Large intestine (tissue), 3 donors: ENCODE data around the gene N4BP2L1. TPM values are rescaled to one million over a fixed set of nuclear protein-coding genes. Genes with fewer than 3 reads are reported as not detected.

ENCODE experiments used
- DNase-seq, 2 donors: peaks; one replicate each; pipeline versions ENCODE4 v3.0.0 to v3.0.0-alpha.2; 2013
- H3K27ac ChIP-seq: one replicate; pipeline ENCODE4 v1.5.1; 2013; ENCODE audit warnings: low read length
- H3K27me3 ChIP-seq: 2 replicates; pipeline ENCODE4 v1.6.1; 2013; ENCODE audit warnings: low read length; ENCODE audit not compliant: control insufficient read depth, insufficient read depth
- H3K36me3 ChIP-seq: 2 replicates; pipeline ENCODE4 v1.6.1; 2013; ENCODE audit warnings: low read length; ENCODE audit not compliant: control insufficient read depth, insufficient read depth
- H3K4me1 ChIP-seq: one replicate; pipeline ENCODE4 v1.6.1; 2013; ENCODE audit warnings: low read length; ENCODE audit not compliant: control insufficient read depth, insufficient read depth
- H3K4me3 ChIP-seq: one replicate; pipeline ENCODE4 v1.5.1; 2013; ENCODE audit warnings: low read length
- H3K9me3 ChIP-seq: one replicate; pipeline ENCODE4 v1.6.1; 2013; ENCODE audit warnings: mild to moderate bottlenecking, low read depth, low read length, moderate library complexity; ENCODE audit not compliant: control insufficient read depth
- WGBS: methylation state at CpG from one replicate; pipeline ENCODE4 v1.1.5; 2013; ENCODE audit warnings: low lambda C conversion rate; ENCODE audit not compliant: insufficient coverage; 5-methylcytosine and 5-hydroxymethylcytosine counted together
- polyA plus RNA-seq: library from polyadenylated mRNA; unstranded; fragments of 120-200 nt; gene quantifications from one replicate; pipeline ENCODE4 v1.2.1, GENCODE V29; 2013

N4BP2L1 gene
- polyA plus RNA-seq, 1 donor: 17.6 TPM

GRCh38 chr13:32391101-32391619 is 36.8 kb downstream of the N4BP2L1 start:
- no peaks in the 10 kb centered on the region for H3K9me3 ChIP-seq
- no peak overlapping the region for H3K4me3 ChIP-seq
- no CpG with 5 or more reads among the region's 4 CpGs for WGBS
- no peak for DNase-seq
- H3K36me3 ChIP-seq: no peaks in the 10 kb centered on the region
- H3K4me1 ChIP-seq: no peaks in the 10 kb centered on the region
- H3K27me3 ChIP-seq: no peaks in the 10 kb centered on the region
- H3K27ac ChIP-seq: no peak overlapping the region

GRCh38 chr13:32390484-32390883 is 37.4 kb downstream of the N4BP2L1 start:
- no peaks in the 10 kb centered on the region for H3K27me3 ChIP-seq
- H3K4me1 ChIP-seq: no peaks in the 10 kb centered on the region
- no peak overlapping the region for H3K27ac ChIP-seq
- no peak overlapping the region for H3K4me3 ChIP-seq
- H3K9me3 ChIP-seq: no peaks in the 10 kb centered on the region
- H3K36me3 ChIP-seq: no peaks in the 10 kb centered on the region
- DNase-seq: no peak
- no CpG with 5 or more reads among the region's 1 CpG for WGBS

DNA sequence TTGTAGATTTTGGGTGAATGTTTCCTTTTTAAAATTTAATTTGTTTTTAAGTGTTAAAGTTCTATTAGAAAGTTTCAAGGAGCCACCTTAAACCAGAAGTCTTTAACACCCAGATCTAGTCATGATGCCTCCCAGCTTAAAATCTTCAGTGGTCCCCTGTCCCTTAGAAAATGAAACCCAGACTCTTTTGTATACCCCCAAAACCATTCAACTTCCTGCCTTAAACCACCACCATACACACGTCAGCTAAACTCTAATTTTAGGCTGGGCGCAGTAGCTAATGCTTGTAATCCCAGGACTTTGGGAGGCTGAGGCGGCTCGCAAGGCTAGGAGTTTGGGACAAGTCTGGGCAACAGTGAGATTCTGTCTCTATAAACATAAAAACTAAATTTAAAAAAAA is 37.9 kb downstream of the N4BP2L1 start:
- H3K4me1 ChIP-seq: no peaks in the 10 kb centered on the region
- H3K9me3 ChIP-seq: no peaks in the 10 kb centered on the region
- H3K36me3 ChIP-seq: no peaks in the 10 kb centered on the region
- WGBS: 75% methylated on average over 2 of the region's 4 CpGs
- no peaks in the 10 kb centered on the region for H3K27me3 ChIP-seq
- H3K4me3 ChIP-seq: no peak overlapping the region
- no peak overlapping the region for H3K27ac ChIP-seq
- no peak for DNase-seq

DNA sequence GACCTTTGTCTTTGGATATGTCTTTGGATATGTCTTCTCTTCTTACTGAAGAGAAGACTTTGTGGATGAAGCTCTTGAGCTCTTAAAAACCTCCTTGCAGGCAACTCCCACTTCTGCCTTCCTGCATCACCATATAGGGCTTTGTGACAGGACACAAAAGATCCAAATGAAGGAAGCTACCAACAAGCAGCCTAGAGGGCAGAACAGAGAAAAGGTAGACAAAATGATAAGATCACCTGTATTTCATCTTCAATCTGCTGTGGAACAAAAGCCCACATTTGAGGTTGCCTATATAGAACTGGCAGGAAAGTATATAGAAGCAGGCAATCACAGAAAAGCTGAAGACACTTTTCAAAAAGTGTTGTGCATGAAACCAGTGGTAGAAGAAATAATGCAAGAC is 42.5 kb downstream of the N4BP2L1 start:
- Histone ChIP-seq H3K27me3 (no peaks in the 10 kb centered on the region), H3K27ac (no peak overlapping the region), H3K4me1 (no peaks in the 10 kb centered on the region), H3K9me3 (no peaks in the 10 kb centered on the region), H3K4me3 (no peak overlapping the region), H3K36me3 (peaks cover 7% of the 10 kb centered on the region)
- no peak for DNase-seq

GRCh38 chr13:32384702-32385101 is 43.2 kb downstream of the N4BP2L1 start:
- Histone ChIP-seq H3K4me1 (no peaks in the 10 kb centered on the region), H3K9me3 (no peaks in the 10 kb centered on the region), H3K27ac (no peak overlapping the region), H3K27me3 (no peaks in the 10 kb centered on the region), H3K36me3 (peaks cover 7% of the 10 kb centered on the region), H3K4me3 (no peak overlapping the region)
- 100% methylated on average over 1 of the region's 2 CpGs for WGBS
- no peak for DNase-seq

DNA sequence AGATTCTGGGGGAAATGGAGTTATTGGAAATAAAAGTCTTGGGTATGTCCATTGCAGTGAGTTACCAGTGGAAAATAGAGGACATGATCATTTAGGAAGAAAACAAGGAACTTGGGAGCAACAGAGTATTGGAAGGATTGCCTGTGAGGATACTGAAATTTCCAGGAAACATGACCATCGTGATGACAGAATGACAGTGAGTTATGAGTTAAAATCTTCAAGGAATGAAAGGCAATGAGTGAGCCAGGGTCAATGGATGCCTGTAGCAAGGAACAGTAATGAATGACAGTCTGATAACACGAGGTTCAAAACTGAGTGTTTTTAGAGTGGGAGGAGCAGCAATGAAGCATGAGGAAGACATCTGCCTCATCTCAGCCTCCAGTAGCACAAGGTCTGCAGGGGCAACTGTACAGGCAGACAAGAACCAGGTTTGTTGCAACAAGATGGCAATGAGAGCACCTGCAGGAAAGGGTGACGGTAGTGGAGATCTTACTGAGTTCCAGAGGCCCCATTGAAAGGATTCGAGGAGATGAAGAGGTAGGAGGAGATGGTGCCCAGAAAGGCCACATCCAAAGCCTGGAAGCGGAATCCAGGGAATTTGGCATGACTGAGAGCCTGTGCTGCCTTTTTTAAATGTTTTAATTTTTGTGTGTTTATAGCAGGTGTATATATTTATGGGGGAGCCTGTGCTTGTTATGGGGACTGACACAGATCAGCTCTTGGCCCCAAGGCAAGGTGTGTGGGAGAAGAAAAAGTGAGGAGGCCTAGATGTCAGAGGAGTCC is 43.9 kb downstream of the N4BP2L1 start:
- 80% methylated on average over 2 of the region's 5 CpGs for WGBS
- Histone ChIP-seq H3K4me3 (no peak overlapping the region), H3K27ac (no peak overlapping the region), H3K4me1 (no peaks in the 10 kb centered on the region), H3K36me3 (peaks cover 7% of the 10 kb centered on the region), H3K9me3 (no peaks in the 10 kb centered on the region), H3K27me3 (no peaks in the 10 kb centered on the region)
- DNase-seq: no peak

DNA sequence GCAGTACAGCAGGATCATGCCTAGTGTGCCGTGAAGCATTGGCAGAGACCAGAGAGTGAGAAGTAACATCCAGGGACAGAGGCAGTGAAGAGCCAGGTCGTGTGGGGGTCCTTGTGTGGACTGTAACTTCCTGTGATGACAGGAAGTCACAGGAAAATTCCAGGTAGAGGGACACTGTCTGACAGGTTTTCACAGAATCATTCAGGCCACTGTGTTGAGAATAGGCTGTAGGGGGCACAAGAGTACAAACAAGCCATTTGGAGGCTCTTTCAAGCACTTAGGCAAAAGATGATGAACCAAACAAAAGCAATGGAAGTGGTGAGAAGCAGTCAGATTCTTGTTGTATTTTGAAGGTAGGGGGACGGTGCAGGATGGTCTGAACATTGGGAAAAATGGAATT is 46.4 kb downstream of the N4BP2L1 start:
- Histone ChIP-seq H3K27ac (no peak overlapping the region), H3K4me3 (no peak overlapping the region), H3K36me3 (peaks cover 7% of the 10 kb centered on the region), H3K27me3 (no peaks in the 10 kb centered on the region), H3K9me3 (no peaks in the 10 kb centered on the region), H3K4me1 (no peaks in the 10 kb centered on the region)
- DNase-seq: peak; percentile 30 to 39
- 86% methylated on average over 1 of the region's 3 CpGs for WGBS

DNA sequence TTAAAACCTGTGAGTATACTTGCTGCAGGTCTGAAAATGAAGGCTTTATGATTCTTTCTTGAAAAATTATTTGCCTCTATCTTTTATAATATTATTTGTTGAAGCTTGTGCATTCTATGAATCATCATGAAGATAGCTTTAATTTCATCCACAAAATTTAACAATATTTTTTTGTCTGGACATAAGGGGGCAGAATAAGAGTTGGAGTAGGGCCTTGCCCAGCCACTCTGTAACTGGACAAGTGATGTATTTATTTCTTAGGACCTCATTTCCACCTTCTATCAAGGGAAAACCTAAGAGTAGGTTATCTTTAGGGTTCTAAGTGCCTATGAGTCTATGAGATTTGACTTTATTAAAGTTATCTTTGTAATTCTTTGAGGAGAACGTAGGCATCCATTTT is 49.9 kb downstream of the N4BP2L1 start:
- Histone ChIP-seq H3K27ac (no peak overlapping the region), H3K9me3 (no peaks in the 10 kb centered on the region), H3K4me1 (no peaks in the 10 kb centered on the region), H3K4me3 (no peak overlapping the region), H3K27me3 (no peaks in the 10 kb centered on the region), H3K36me3 (peaks cover 4% of the 10 kb centered on the region)
- no CpG with 5 or more reads among the region's 1 CpG for WGBS
- no peak for DNase-seq

- H3K27me3 ChIP-seq: no peaks in the 10 kb centered on the region
- no peaks in the 10 kb centered on the region for H3K4me1 ChIP-seq
- H3K9me3 ChIP-seq: no peaks in the 10 kb centered on the region
- no peak overlapping the region for H3K27ac ChIP-seq
- 100% methylated on average over 1 of the region's 13 CpGs for WGBS
- H3K4me3 ChIP-seq: no peak overlapping the region
- DNase-seq: no peak
- H3K36me3 ChIP-seq: peaks cover 4% of the 10 kb centered on the region
These were observed 51.1 kb downstream of the N4BP2L1 start for GRCh38 chr13:32376642-32377415.

GRCh38 chr13:32370805-32371204 is 57.1 kb downstream of the N4BP2L1 start:
- Histone ChIP-seq H3K9me3 (no peaks in the 10 kb centered on the region), H3K27ac (no peak overlapping the region), H3K36me3 (peaks cover 4% of the 10 kb centered on the region), H3K27me3 (no peaks in the 10 kb centered on the region), H3K4me3 (no peak overlapping the region), H3K4me1 (no peaks in the 10 kb centered on the region)
- no peak for DNase-seq
- WGBS: 100% methylated on average over 1 of the region's 2 CpGs
